Mucosa of stomach (tissue), 1 donor: Measurements from ENCODE around the gene FRMD4A.
"Not testable (repeated sequence)": the region's sequence is repeated elsewhere in the genome, so short reads cannot be mapped to it uniquely, and the experiment has no call there.

Experiments used
- H3K27me3 ChIP-seq: one replicate; pipeline ENCODE4 v1.7.0; 2013; ENCODE audit warnings: mild to moderate bottlenecking, low read length; ENCODE audit not compliant: control insufficient read depth, insufficient read depth
- H3K36me3 ChIP-seq: one replicate; pipeline ENCODE4 v1.7.0; 2013; ENCODE audit warnings: low read length; ENCODE audit not compliant: control insufficient read depth, insufficient read depth
- H3K4me1 ChIP-seq: one replicate; pipeline ENCODE4 v1.7.0; 2013; ENCODE audit warnings: mild to moderate bottlenecking, low read length; ENCODE audit not compliant: control insufficient read depth, insufficient read depth
- H3K4me3 ChIP-seq: one replicate; pipeline ENCODE4 v1.7.0; 2013; ENCODE audit warnings: low read length
- H3K9ac ChIP-seq: one replicate; pipeline ENCODE4 v1.7.0; 2013; ENCODE audit warnings: mild to moderate bottlenecking, low read length, moderate library complexity
- H3K9me3 ChIP-seq: one replicate; pipeline ENCODE4 v1.7.0; 2013; ENCODE audit warnings: mild to moderate bottlenecking, low read length, moderate library complexity; ENCODE audit not compliant: control insufficient read depth
- donor health status: Pancreatic carcinoma.

The FRMD4A gene

DNA sequence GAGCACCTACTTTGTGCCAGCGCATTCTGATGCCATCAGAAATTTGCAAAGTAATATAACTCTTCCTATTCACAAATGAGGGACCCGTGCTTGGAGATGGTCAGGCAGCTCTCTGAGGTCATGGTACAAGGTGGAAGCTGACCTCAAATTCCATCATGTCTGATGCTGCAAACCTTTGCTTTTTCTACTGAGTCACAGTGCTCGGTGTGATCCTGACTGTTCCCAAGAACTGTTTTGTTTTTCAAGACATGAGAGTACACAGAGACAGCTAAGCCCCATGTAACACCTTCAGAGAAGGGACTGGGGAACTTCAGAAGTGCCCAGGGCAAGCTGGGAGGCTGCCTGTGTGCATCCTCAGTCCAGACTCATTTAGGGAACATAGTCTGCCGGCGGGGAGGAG is 111.3 kb downstream of the FRMD4A start:
- Histone ChIP-seq H3K9ac (no peak overlapping the region), H3K9me3 (no peaks in the 10 kb centered on the region), H3K4me3 (no peak overlapping the region), H3K27me3 (no peaks in the 10 kb centered on the region), H3K4me1 (no peaks in the 10 kb centered on the region), H3K36me3 (no peaks in the 10 kb centered on the region)

GRCh38 chr10:14215641-14216040 is 115.1 kb downstream of the FRMD4A start:
- Histone ChIP-seq H3K4me1 (no peaks in the 10 kb centered on the region), H3K9me3 (no peaks in the 10 kb centered on the region), H3K27me3 (no peaks in the 10 kb centered on the region), H3K9ac (no peak overlapping the region), H3K4me3 (no peak overlapping the region), H3K36me3 (no peaks in the 10 kb centered on the region)

- not testable (repeated sequence) for H3K36me3 ChIP-seq, H3K4me1 ChIP-seq, H3K9me3 ChIP-seq, H3K27me3 ChIP-seq, H3K9ac ChIP-seq, H3K4me3 ChIP-seq
These were observed 117.0 kb downstream of the FRMD4A start for GRCh38 chr10:14213703-14214102.

GRCh38 chr10:14211610-14212009 is 119.1 kb downstream of the FRMD4A start:
- Histone ChIP-seq H3K9me3 (no peaks in the 10 kb centered on the region), H3K4me1 (no peaks in the 10 kb centered on the region), H3K4me3 (no peak overlapping the region), H3K36me3 (no peaks in the 10 kb centered on the region), H3K27me3 (no peaks in the 10 kb centered on the region), H3K9ac (no peak overlapping the region)

GRCh38 chr10:14208231-14208630 is 122.5 kb downstream of the FRMD4A start:
- Histone ChIP-seq H3K27me3 (no peaks in the 10 kb centered on the region), H3K9me3 (no peaks in the 10 kb centered on the region), H3K4me1 (no peaks in the 10 kb centered on the region), H3K36me3 (no peaks in the 10 kb centered on the region), H3K4me3 (no peak overlapping the region), H3K9ac (no peak overlapping the region)

- Histone ChIP-seq H3K4me3 (no peak overlapping the region), H3K4me1 (no peaks in the 10 kb centered on the region)
These were observed 125.5 kb downstream of the FRMD4A start for GRCh38 chr10:14205233-14205632.

GRCh38 chr10:14200698-14201544 is 129.8 kb downstream of the FRMD4A start:
- Histone ChIP-seq H3K4me1 (no peaks in the 10 kb centered on the region), H3K27me3 (peaks cover 3% of the 10 kb centered on the region), H3K9me3 (no peaks in the 10 kb centered on the region), H3K4me3 (no peak overlapping the region), H3K36me3 (no peaks in the 10 kb centered on the region), H3K9ac (no peak overlapping the region)

More at GRCh38 chr10:14205233-14205632, 125.5 kb downstream of the FRMD4A start:
- Histone ChIP-seq H3K36me3 (no peaks in the 10 kb centered on the region), H3K9me3 (no peaks in the 10 kb centered on the region), H3K27me3 (peaks cover 3% of the 10 kb centered on the region), H3K9ac (no peak overlapping the region)

DNA sequence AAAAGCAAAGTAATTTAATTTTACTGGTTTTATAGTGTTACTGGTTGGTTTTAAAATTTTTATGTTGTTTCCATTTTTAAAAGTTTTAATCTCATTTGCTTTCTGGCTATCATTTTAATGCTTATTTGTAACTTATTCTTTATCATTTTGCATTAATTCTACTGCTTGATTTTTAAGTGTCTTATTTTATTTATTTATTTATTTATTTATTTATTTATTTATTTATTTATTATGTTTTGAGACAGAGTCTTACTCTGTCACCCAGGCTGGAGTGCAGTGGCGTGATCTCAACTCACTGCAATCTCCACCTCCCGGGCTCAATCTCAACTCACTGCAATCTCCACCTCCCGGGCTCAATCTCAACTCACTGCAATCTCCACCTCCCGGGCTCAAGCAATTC is 131.6 kb downstream of the FRMD4A start:
- not testable (repeated sequence) for H3K36me3 ChIP-seq, H3K4me1 ChIP-seq, H3K27me3 ChIP-seq, H3K4me3 ChIP-seq, H3K9ac ChIP-seq, H3K9me3 ChIP-seq

- Histone ChIP-seq H3K4me3 (no peak overlapping the region), H3K4me1 (no peaks in the 10 kb centered on the region), H3K9ac (no peak overlapping the region), H3K27me3 (peaks cover 3% of the 10 kb centered on the region), H3K9me3 (no peaks in the 10 kb centered on the region), H3K36me3 (no peaks in the 10 kb centered on the region)
These were observed 132.6 kb downstream of the FRMD4A start for GRCh38 chr10:14198078-14198477.

GRCh38 chr10:14196113-14196512 is 134.6 kb downstream of the FRMD4A start:
- H3K4me1 ChIP-seq = no peaks in the 10 kb centered on the region
- H3K9me3 ChIP-seq = no peaks in the 10 kb centered on the region
- no peaks in the 10 kb centered on the region for H3K27me3 ChIP-seq
- no peak overlapping the region for H3K4me3 ChIP-seq
- no peaks in the 10 kb centered on the region for H3K36me3 ChIP-seq
- no peak overlapping the region for H3K9ac ChIP-seq

GRCh38 chr10:14195433-14195832 is 135.3 kb downstream of the FRMD4A start:
- H3K9me3 ChIP-seq = no peaks in the 10 kb centered on the region
- H3K27me3 ChIP-seq = no peaks in the 10 kb centered on the region
- H3K4me1 ChIP-seq = no peaks in the 10 kb centered on the region
- H3K4me3 ChIP-seq = no peak overlapping the region
- no peak overlapping the region for H3K9ac ChIP-seq
- no peaks in the 10 kb centered on the region for H3K36me3 ChIP-seq

DNA sequence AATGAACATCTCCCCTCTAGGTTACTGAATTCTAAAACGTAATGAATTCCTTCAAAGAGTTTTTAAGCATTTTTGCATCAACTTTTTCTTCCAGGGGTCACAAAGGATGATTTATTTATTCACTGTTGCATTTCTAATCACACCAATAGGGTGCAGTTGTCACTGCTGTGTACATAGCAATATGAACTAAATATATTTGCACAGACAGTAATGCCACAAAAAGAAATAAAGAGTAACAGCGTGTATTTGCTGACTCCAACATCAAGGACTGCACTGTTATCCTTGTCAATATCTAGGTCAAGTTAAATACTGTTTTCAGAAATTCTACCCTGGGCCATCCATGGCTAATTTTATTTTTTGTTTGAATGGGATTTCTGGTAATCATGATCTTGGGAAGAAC is 138.0 kb downstream of the FRMD4A start:
- H3K9ac ChIP-seq = no peak overlapping the region
- no peaks in the 10 kb centered on the region for H3K27me3 ChIP-seq
- no peaks in the 10 kb centered on the region for H3K36me3 ChIP-seq
- no peak overlapping the region for H3K4me3 ChIP-seq
- H3K4me1 ChIP-seq = no peaks in the 10 kb centered on the region
- no peaks in the 10 kb centered on the region for H3K9me3 ChIP-seq

GRCh38 chr10:14191871-14192270 is 138.9 kb downstream of the FRMD4A start:
- Histone ChIP-seq H3K36me3 (no peaks in the 10 kb centered on the region), H3K9ac (no peak overlapping the region), H3K27me3 (no peaks in the 10 kb centered on the region), H3K9me3 (no peaks in the 10 kb centered on the region), H3K4me1 (no peaks in the 10 kb centered on the region), H3K4me3 (no peak overlapping the region)
